T-cell (primary cell): ENCODE data around the gene KLHL41. TPM values are rescaled to one million over a fixed set of nuclear protein-coding genes. Genes with fewer than 3 reads are reported as not detected.

Source experiments
- ATAC-seq, 4 experiments: fragments of 200-7000 bp in 3 of 4; fragments of 150-1000 bp in 1 of 4; cut with Tn5 transposase; replicated peaks in 1 of 4; 1 replicate in 3 of 4; 2 replicates in 1 of 4; pipeline ENCODE4 v1.10.0; 2021; ENCODE audit warnings: moderate library complexity in 3 of 4, mild to moderate bottlenecking in 2 of 4, moderate number of reproducible peaks in 1 of 4
- CTCF ChIA-PET, 2 donors: fragments of 300-600 bp; sonication (Branson Sonifier 250); formaldehyde crosslinking; loops; one replicate each; lab custom pipeline; 2022; ENCODE audit warnings: antibody characterized with exemption in 2 of 2; lab: Charles Lee
- POLR2A ChIA-PET, 2 donors: fragments of 300-600 bp; sonication (Branson Sonifier 250); formaldehyde crosslinking; loops; one replicate each; lab custom pipeline; 2022; ENCODE audit warnings: antibody characterized with exemption in 2 of 2; lab: Charles Lee
- DNase-seq, 35 experiments: peaks; one replicate each; pipeline versions ENCODE4 v3.0.0 to v3.0.0-alpha.2; 2013 to 2023
- H3K27ac ChIP-seq: one replicate; pipeline ENCODE4 v1.5.1; 2013; ENCODE audit warnings: low read length
- H3K27me3 ChIP-seq, 2 experiments: replicated peaks in 1 of 2; 1 replicate in 1 of 2; 2 replicates in 1 of 2; pipeline versions ENCODE4 v1.6.1 to v1.7.0; 2013; ENCODE audit warnings: low read length in 1 of 2, mixed read lengths in 1 of 2; ENCODE audit not compliant: control insufficient read depth in 2 of 2, insufficient read depth in 2 of 2; ENCODE audit errors: extremely low read depth in 1 of 2
- H3K36me3 ChIP-seq, 2 donors: 1 replicate in 1 of 2; 2 replicates in 1 of 2; pipeline versions ENCODE4 v1.6.1 to v1.7.0; 2013; ENCODE audit warnings: low read length in 1 of 2; ENCODE audit not compliant: control insufficient read depth in 2 of 2, insufficient read depth in 1 of 2; ENCODE audit errors: extremely low read depth in 1 of 2
- H3K4me1 ChIP-seq, 2 experiments: 1 replicate in 1 of 2; 2 replicates in 1 of 2; pipeline versions ENCODE4 v1.6.1 to v1.7.0; 2013; ENCODE audit warnings: low read length in 2 of 2, mixed read lengths in 1 of 2; ENCODE audit not compliant: insufficient read depth in 2 of 2, control insufficient read depth in 1 of 2; ENCODE audit errors: extremely low read depth in 1 of 2
- H3K4me3 ChIP-seq, 2 donors: 1 replicate in 1 of 2; 2 replicates in 1 of 2; pipeline versions ENCODE4 v1.5.1 to v1.7.0; 2013; ENCODE audit warnings: mild to moderate bottlenecking in 2 of 2, low read length in 1 of 2, moderate library complexity in 1 of 2; ENCODE audit not compliant: control insufficient read depth in 1 of 2; ENCODE audit errors: extremely low read depth in 1 of 2
- H3K9me3 ChIP-seq: 2 replicates; pipeline ENCODE4 v1.7.0; 2013
- H3K27ac Mint-ChIP-seq, 2 donors: one replicate each; pipeline ENCODE4 v1.8.0; 2020 to 2021; ENCODE audit warnings: mild to moderate bottlenecking in 2 of 2, mixed read lengths in 2 of 2
- H3K27me3 Mint-ChIP-seq, 2 donors: one replicate each; pipeline ENCODE4 v1.8.0; 2021 to 2022; ENCODE audit warnings: mixed read lengths in 2 of 2
- H3K36me3 Mint-ChIP-seq: one replicate; pipeline ENCODE4 v1.8.0; 2021; ENCODE audit warnings: mixed read lengths
- H3K4me1 Mint-ChIP-seq, 3 donors: one replicate each; pipeline ENCODE4 v1.8.0; 2020 to 2022; ENCODE audit warnings: mixed read lengths in 3 of 3, mild to moderate bottlenecking in 1 of 3
- H3K4me3 Mint-ChIP-seq, 3 donors: one replicate each; pipeline ENCODE4 v1.8.0; 2020 to 2022; ENCODE audit warnings: mild to moderate bottlenecking in 3 of 3, mixed read lengths in 3 of 3, moderate library complexity in 3 of 3
- H3K9me3 Mint-ChIP-seq, 3 donors: one replicate each; pipeline ENCODE4 v1.8.0; 2020 to 2022; ENCODE audit warnings: mixed read lengths in 3 of 3
- WGBS: methylation state at CpG from one replicate; pipeline ENCODE4 v1.1.5; 2013; ENCODE audit warnings: missing lambda C conversion rate; ENCODE audit not compliant: insufficient coverage; 5-methylcytosine and 5-hydroxymethylcytosine counted together
- total RNA-seq, 35 experiments: library from RNA in 6 of 35; stranded (reverse) in 6 of 35; fragments of 120-200 nt in 1 of 35; gene quantifications; one replicate each; pipeline versions ENCODE4 v1.2.1 to v1.2.4 and lab custom pipeline; 2013 to 2026

The KLHL41 gene
- total RNA-seq, 5 donors from 2014 or later (not counting 1 experiment from before 2014, with no cell fraction given) = 0.23 to 0.43 (median 0.35) TPM; not detected in 2

GRCh38 chr2:169469952-169470572 lies 39.4 kb upstream of the KLHL41 start:
- H3K4me3 ChIP-seq = no peak overlapping the region
- Mint-ChIP-seq H3K27ac (no peak overlapping the region), H3K4me3 (no peak overlapping the region), H3K27me3 (no peaks in the 10 kb centered on the region), H3K9me3 (no peaks in the 10 kb centered on the region), H3K36me3 (no peaks in the 10 kb centered on the region), H3K4me1 (peaks cover 0 to under 1% (median 0%) of the 10 kb centered on the region in 3 donors)
- DNase-seq (no peak), ATAC-seq (peak in 1 of 4 experiments; percentile 23)
- H3K36me3 ChIP-seq = no peaks in the 10 kb centered on the region
- H3K27me3 ChIP-seq = no peaks in the 10 kb centered on the region
- no peaks in the 10 kb centered on the region for H3K9me3 ChIP-seq
- no peaks in the 10 kb centered on the region for H3K4me1 ChIP-seq
- POLR2A ChIA-PET = no interaction called here
- CTCF ChIA-PET = interaction anchor here in 1 of 2 donors (1.9 kb wide), 1 partner anchor 9 kb away, joined by 8 read pairs; the partner anchor contains the start of gene BBS5
- whole genome bisulfite sequencing = no CpG with 5 or more reads among the region's 3 CpGs
- no peak overlapping the region for H3K27ac ChIP-seq

GRCh38 chr2:169472249-169472648 lies 37.3 kb upstream of the KLHL41 start:
- H3K4me3 ChIP-seq = no peak overlapping the region
- WGBS = no CpG with 5 or more reads among the region's 1 CpG
- H3K4me3 Mint-ChIP-seq = no peak overlapping the region
- no peaks in the 10 kb centered on the region for H3K4me1 ChIP-seq
- no peaks in the 10 kb centered on the region for H3K9me3 Mint-ChIP-seq
- no peaks in the 10 kb centered on the region for H3K4me1 Mint-ChIP-seq
- no peak overlapping the region for H3K27ac ChIP-seq
- DNase-seq (no peak), ATAC-seq (no peak)
- no peaks in the 10 kb centered on the region for H3K36me3 ChIP-seq
- no peak overlapping the region for H3K27ac Mint-ChIP-seq
- POLR2A ChIA-PET = no interaction called here
- CTCF ChIA-PET = no interaction called here
- no peaks in the 10 kb centered on the region for H3K27me3 Mint-ChIP-seq
- no peaks in the 10 kb centered on the region for H3K27me3 ChIP-seq
- no peaks in the 10 kb centered on the region for H3K9me3 ChIP-seq
- H3K36me3 Mint-ChIP-seq = no peaks in the 10 kb centered on the region

DNA sequence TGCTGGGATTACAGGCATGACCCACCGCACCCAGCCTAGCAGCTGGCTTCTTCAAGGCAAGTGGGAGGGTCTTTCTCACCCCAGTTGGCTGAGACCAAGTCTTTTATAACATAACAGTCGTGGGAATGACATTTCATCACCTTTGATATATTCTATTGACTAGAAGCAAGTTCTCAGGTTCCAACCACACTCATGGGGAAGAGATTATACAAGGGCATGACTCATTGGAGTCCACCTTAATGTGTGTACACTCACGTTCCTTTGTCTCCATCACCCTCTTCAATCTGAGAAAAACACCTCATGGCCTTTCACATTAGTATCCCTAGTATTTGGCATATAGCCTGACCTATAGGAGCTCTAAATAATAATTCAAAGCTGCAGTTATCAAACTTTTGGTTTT lies 33.0 kb upstream of the KLHL41 start:
- Histone ChIP-seq H3K4me1 (peaks cover 6 to 14% of the 10 kb centered on the region in 2 experiments), H3K36me3 (no peaks in the 10 kb centered on the region), H3K9me3 (no peaks in the 10 kb centered on the region), H3K27ac (no peak overlapping the region), H3K4me3 (no peak overlapping the region), H3K27me3 (no peaks in the 10 kb centered on the region)
- H3K4me1 Mint-ChIP-seq = peaks cover 19 to 22% (median 20%) of the 10 kb centered on the region in 3 donors
- no peak overlapping the region for H3K4me3 Mint-ChIP-seq
- ATAC-seq (no peak), DNase-seq (no peak)
- H3K27ac Mint-ChIP-seq = no peak overlapping the region
- ChIA-PET POLR2A (no interaction called here), CTCF (no interaction called here)
- H3K36me3 Mint-ChIP-seq = no peaks in the 10 kb centered on the region
- no peaks in the 10 kb centered on the region for H3K9me3 Mint-ChIP-seq
- WGBS = no CpG with 5 or more reads among the region's 3 CpGs
- H3K27me3 Mint-ChIP-seq = no peaks in the 10 kb centered on the region

- peak overlapping the region; percentile 88 to 93 (median 91) for H3K4me3 Mint-ChIP-seq
- CTCF ChIA-PET = no interaction called here
- POLR2A ChIA-PET = interaction anchor here (0.5 to 0.9 kb wide), 2 partner anchors 9 to 94 kb away, joined by 4 to 5 read pairs; no protein-coding TSS in a partner anchor
These were observed 31.2 kb upstream of the KLHL41 start for GRCh38 chr2:169478339-169478738.

DNA sequence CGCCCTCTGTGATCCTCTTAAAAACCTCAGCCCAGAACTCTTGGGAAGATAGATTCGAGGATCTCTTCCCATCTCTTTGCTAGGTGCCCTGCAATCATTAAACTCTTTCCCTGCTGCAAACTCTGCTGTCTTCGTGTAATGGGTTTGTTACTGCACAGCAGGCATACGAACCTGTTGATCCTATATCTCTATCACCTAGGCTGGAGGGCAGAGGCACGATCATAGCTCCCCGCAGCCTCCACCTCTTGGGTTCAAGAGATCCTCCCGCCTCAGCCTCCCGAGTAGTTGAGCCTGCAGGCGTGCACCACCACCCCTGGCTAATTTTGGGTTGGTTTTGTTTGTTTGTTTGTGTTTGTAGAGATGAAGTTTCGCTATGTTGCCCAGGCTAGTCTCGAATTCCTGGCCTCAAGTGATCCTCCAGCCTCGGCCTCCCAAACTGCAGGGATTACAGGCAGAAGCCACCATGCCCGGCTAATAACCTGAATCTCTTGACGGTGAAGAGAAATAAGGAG lies 30.7 kb upstream of the KLHL41 start:
- Histone ChIP-seq H3K4me3 (peak overlapping the region; percentile 77 to 89), H3K27me3 (no peaks in the 10 kb centered on the region), H3K9me3 (no peaks in the 10 kb centered on the region), H3K27ac (no peak overlapping the region), H3K36me3 (no peaks in the 10 kb centered on the region), H3K4me1 (peaks cover 6 to 14% of the 10 kb centered on the region in 2 experiments)
- H3K27me3 Mint-ChIP-seq = no peaks in the 10 kb centered on the region
- CTCF ChIA-PET = interaction anchor here (0.8 to 1.6 kb wide), 5 partner anchors 9 to 95 kb away, joined by 4 to 8 read pairs (median 6); partner anchors contain the start of gene FASTKD1 (in 1 of the 2)
- peak overlapping the region; percentile 88 to 93 (median 91) for H3K4me3 Mint-ChIP-seq
- WGBS = 82% methylated on average over 10 of the region's 14 CpGs
- peaks cover 7% of the 10 kb centered on the region for H3K36me3 Mint-ChIP-seq
- no peak for ATAC-seq
- no peak for DNase-seq
- H3K4me1 Mint-ChIP-seq = peaks cover 19 to 28% (median 22%) of the 10 kb centered on the region in 3 donors
- H3K9me3 Mint-ChIP-seq = no peaks in the 10 kb centered on the region
- POLR2A ChIA-PET = interaction anchor here (0.5 to 0.9 kb wide), 2 partner anchors 10 to 94 kb away, joined by 4 to 5 read pairs; no protein-coding TSS in a partner anchor
- H3K27ac Mint-ChIP-seq = peak overlapping the region in 1 of 2 donors; percentile 71

More at GRCh38 chr2:169478339-169478738, 31.2 kb upstream of the KLHL41 start:
- H3K4me3 ChIP-seq = no peak overlapping the region
- no peaks in the 10 kb centered on the region for H3K9me3 Mint-ChIP-seq
- H3K4me1 ChIP-seq = peaks cover 6 to 14% of the 10 kb centered on the region in 2 experiments
- H3K4me1 Mint-ChIP-seq = peaks cover 19 to 28% (median 22%) of the 10 kb centered on the region in 3 donors
- H3K27ac ChIP-seq = no peak overlapping the region
- H3K9me3 ChIP-seq = no peaks in the 10 kb centered on the region
- H3K36me3 Mint-ChIP-seq = peaks cover 2% of the 10 kb centered on the region
- H3K27me3 ChIP-seq = no peaks in the 10 kb centered on the region
- no peaks in the 10 kb centered on the region for H3K36me3 ChIP-seq
- ATAC-seq (no peak), DNase-seq (no peak)
- no peaks in the 10 kb centered on the region for H3K27me3 Mint-ChIP-seq
- peak overlapping the region in 1 of 2 donors; percentile 50 for H3K27ac Mint-ChIP-seq
- WGBS = 88% methylated on average over 2 of the region's 3 CpGs

GRCh38 chr2:169479257-169480078 lies 30.0 kb upstream of the KLHL41 start, which contains the start of gene BBS5:
Gene BBS5 (plus strand): TSS chr2:169479494. CDS start chr2:169479554, 60 bp downstream.
- Mint-ChIP-seq H3K27ac (peak within 1 kb of the TSS; percentile 36 to 71), H3K4me1 (peaks cover 19 to 28% (median 22%) of the 10 kb centered on the region in 3 donors), H3K36me3 (peaks cover 9% of the 10 kb centered on the region), H3K27me3 (no peaks in the 10 kb centered on the region), H3K4me3 (peak within 1 kb of the TSS; percentile 88 to 93 (median 91)), H3K9me3 (no peaks in the 10 kb centered on the region)
- H3K27ac ChIP-seq = no peak within 1 kb of the TSS
- H3K36me3 ChIP-seq = peaks cover 0 to 2% of the 10 kb centered on the region in 2 donors
- WGBS = 1% methylated on average over 69 of the region's 71 CpGs
- H3K4me3 ChIP-seq = peak within 1 kb of the TSS; percentile 77 to 89
- ChIA-PET CTCF (interaction anchor here (0.5 to 1.6 kb wide), 9 partner anchors 9 to 265 kb away, joined by 3 to 8 read pairs (median 5); partner anchors contain the start of gene FASTKD1 (in 1 of the 2)), POLR2A (interaction anchor here in 1 of 2 donors (1.1 kb wide), 1 partner anchor 105 kb away, joined by 4 read pairs; no protein-coding TSS in a partner anchor)
- peaks cover 6 to 14% of the 10 kb centered on the region in 2 experiments for H3K4me1 ChIP-seq
- H3K27me3 ChIP-seq = no peaks in the 10 kb centered on the region
- ATAC-seq = peak; percentile 93 to 96 (median 95)
- no peaks in the 10 kb centered on the region for H3K9me3 ChIP-seq
- DNase-seq = peak; percentile 48 to 80 (median 67)
